Hindlimb muscle (tissue), 1 donor: Measurements from ENCODE around the gene PALD1. TPM values are rescaled to one million over a fixed set of nuclear protein-coding genes. Genes with fewer than 3 reads are reported as not detected.
A peak's percentile ranks its signal among the peaks of the same experiment; 100 is the strongest.

Experiments
- DNase-seq: peaks from one replicate; pipeline ENCODE4 v3.0.0-alpha.2; 2013
- polyA plus RNA-seq: library from polyadenylated mRNA; unstranded; fragments of 120-200 nt; gene quantifications from one replicate; pipeline ENCODE4 v1.2.1, GENCODE V29; 2013; ENCODE audit not compliant: insufficient read length

The PALD1 gene
- polyA plus RNA-seq, 1 donor = 22.7 TPM

GRCh38 chr10:70537398-70538194 is 59.0 kb downstream of the PALD1 start:
- no peak for DNase-seq

- no peak for DNase-seq
Observed at GRCh38 chr10:70538195-70538520, 59.6 kb downstream of the PALD1 start.

- DNase-seq = no peak
Observed at GRCh38 chr10:70538731-70539338, 60.3 kb downstream of the PALD1 start.

GRCh38 chr10:70539471-70539870 is 60.9 kb downstream of the PALD1 start:
- no peak for DNase-seq

GRCh38 chr10:70540089-70540788 is 61.7 kb downstream of the PALD1 start:
- no peak for DNase-seq

GRCh38 chr10:70540789-70541360 is 62.3 kb downstream of the PALD1 start:
- no peak for DNase-seq

GRCh38 chr10:70541736-70542564 is 63.4 kb downstream of the PALD1 start:
- DNase-seq = no peak

GRCh38 chr10:70542565-70542938 is 64.0 kb downstream of the PALD1 start:
- no peak for DNase-seq

GRCh38 chr10:70543911-70544310 is 65.3 kb downstream of the PALD1 start:
- no peak for DNase-seq

- no peak for DNase-seq
Observed at GRCh38 chr10:70544431-70545340, 66.1 kb downstream of the PALD1 start.

GRCh38 chr10:70546584-70546983 is 68.0 kb downstream of the PALD1 start:
- no peak for DNase-seq

- no peak for DNase-seq
Observed at GRCh38 chr10:70549351-70549961, 70.9 kb downstream of the PALD1 start.

GRCh38 chr10:70549962-70550458 is 71.4 kb downstream of the PALD1 start:
- peak; percentile 62 for DNase-seq

- DNase-seq = no peak
Observed at GRCh38 chr10:70550459-70550858, 71.9 kb downstream of the PALD1 start.

- no peak for DNase-seq
Observed at GRCh38 chr10:70551466-70551865, 72.9 kb downstream of the PALD1 start.

GRCh38 chr10:70551971-70552422 is 73.4 kb downstream of the PALD1 start:
- DNase-seq = peak; percentile 64

GRCh38 chr10:70552586-70552985 is 74.0 kb downstream of the PALD1 start:
- DNase-seq = no peak

- DNase-seq = no peak
Observed at GRCh38 chr10:70555371-70555770, 76.8 kb downstream of the PALD1 start.

GRCh38 chr10:70557086-70557845 is 78.7 kb downstream of the PALD1 start:
- no peak for DNase-seq

GRCh38 chr10:70557876-70558275 is 79.3 kb downstream of the PALD1 start:
- DNase-seq = no peak
